ENCODE data around the gene LTA4H. TPM values are rescaled to one million over a fixed set of nuclear protein-coding genes. Genes with fewer than 3 reads are reported as not detected.
"Not testable (repeated sequence)": the region's sequence is repeated elsewhere in the genome, so short reads cannot be mapped to it uniquely, and the experiment has no call there.

Gene LTA4H
- total RNA-seq, 1 donor from 2014 or later: 35.4 TPM

- Histone ChIP-seq H3K27ac (replicated peaks) (no peak overlapping the region), H3K36me3 (no peaks in the 10 kb centered on the region), H3K4me3 (no peak overlapping the region), H3K4me1 (no peaks in the 10 kb centered on the region), H3K27me3 (ENCODE audit: low read depth) (no peaks in the 10 kb centered on the region), H3K9me3 (replicated peaks) (no peaks in the 10 kb centered on the region)
- TF ChIP-seq, protein P1, sequence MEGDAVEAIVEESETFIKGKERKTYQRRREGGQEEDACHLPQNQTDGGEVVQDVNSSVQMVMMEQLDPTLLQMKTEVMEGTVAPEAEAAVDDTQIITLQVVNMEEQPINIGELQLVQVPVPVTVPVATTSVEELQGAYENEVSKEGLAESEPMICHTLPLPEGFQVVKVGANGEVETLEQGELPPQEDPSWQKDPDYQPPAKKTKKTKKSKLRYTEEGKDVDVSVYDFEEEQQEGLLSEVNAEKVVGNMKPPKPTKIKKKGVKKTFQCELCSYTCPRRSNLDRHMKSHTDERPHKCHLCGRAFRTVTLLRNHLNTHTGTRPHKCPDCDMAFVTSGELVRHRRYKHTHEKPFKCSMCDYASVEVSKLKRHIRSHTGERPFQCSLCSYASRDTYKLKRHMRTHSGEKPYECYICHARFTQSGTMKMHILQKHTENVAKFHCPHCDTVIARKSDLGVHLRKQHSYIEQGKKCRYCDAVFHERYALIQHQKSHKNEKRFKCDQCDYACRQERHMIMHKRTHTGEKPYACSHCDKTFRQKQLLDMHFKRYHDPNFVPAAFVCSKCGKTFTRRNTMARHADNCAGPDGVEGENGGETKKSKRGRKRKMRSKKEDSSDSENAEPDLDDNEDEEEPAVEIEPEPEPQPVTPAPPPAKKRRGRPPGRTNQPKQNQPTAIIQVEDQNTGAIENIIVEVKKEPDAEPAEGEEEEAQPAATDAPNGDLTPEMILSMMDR (IDR thresholded peaks at IDR 0.05; ENCODE audit: borderline replicate concordance): no peak
- no peak for DNase-seq
- intact Hi-C loops (cut with micrococcal nuclease): no loop called here
Observed at GRCh38 chr12:95970905-95971304, 64.5 kb downstream of the LTA4H start.

DNA sequence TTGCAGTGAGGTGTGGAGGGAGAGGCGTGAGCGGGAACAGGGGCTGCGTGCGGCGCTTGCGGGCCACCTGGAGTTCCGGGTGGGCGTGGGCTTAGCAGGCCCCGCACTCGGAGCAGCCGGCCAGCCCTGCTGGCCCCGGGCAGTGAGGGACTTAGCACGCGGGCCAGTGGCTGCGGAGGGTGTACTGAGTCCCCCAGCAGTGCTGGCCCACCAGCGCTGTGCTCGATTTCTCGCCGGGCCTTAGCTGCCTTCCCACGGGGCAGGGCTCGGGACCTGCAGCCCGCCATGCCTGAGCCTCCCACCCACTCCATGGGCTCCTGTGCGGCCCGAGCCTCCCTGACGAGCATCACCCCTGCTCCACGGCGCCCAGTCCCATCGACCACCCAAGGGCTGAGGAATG, 66.3 kb downstream of the LTA4H start:
- H3K27ac ChIP-seq (replicated peaks); H3K4me3 ChIP-seq; H3K36me3 ChIP-seq; DNase-seq; intact Hi-C loops (cut with micrococcal nuclease); H3K4me1 ChIP-seq; H3K9me3 ChIP-seq (replicated peaks); H3K27me3 ChIP-seq (ENCODE audit: low read depth): not testable (repeated sequence)

GRCh38 chr12:95967301-95967700, 68.1 kb downstream of the LTA4H start:
- Histone ChIP-seq H3K9me3 (replicated peaks) (no peaks in the 10 kb centered on the region), H3K27me3 (ENCODE audit: low read depth) (no peaks in the 10 kb centered on the region), H3K4me3 (no peak overlapping the region), H3K4me1 (no peaks in the 10 kb centered on the region), H3K27ac (replicated peaks) (no peak overlapping the region), H3K36me3 (no peaks in the 10 kb centered on the region)
- intact Hi-C loops (cut with micrococcal nuclease): no loop called here
- TF ChIP-seq, protein P1 (IDR thresholded peaks at IDR 0.05; ENCODE audit: borderline replicate concordance): no peak
- DNase-seq: no peak

GRCh38 chr12:95966287-95966870, 69.0 kb downstream of the LTA4H start:
- Histone ChIP-seq H3K4me1 (no peaks in the 10 kb centered on the region), H3K27ac (replicated peaks) (no peak overlapping the region), H3K9me3 (replicated peaks) (no peaks in the 10 kb centered on the region), H3K4me3 (no peak overlapping the region), H3K27me3 (ENCODE audit: low read depth) (no peaks in the 10 kb centered on the region), H3K36me3 (no peaks in the 10 kb centered on the region)
- TF ChIP-seq, protein P1 (IDR thresholded peaks at IDR 0.05; ENCODE audit: borderline replicate concordance): no peak
- intact Hi-C loops (cut with micrococcal nuclease): no loop called here
- DNase-seq: no peak

DNA sequence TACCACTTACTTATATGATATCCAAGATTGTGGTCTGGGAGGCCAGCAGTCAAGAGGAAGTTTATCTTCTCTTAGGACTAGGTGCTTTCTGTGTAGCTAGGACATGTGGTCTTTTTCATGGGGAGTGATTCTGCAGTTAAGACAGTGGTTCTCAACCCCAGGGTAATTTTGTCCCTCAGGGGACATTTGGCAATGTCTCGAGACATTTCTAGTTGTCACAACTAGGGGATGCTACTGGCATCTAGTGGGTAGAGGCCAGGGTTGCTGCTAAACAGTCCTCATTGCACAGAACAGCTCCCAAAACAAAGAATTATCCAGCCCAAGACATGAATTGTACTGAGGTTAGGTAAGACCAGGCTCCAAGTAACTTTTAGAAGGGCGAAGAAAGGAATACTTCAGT, 72.3 kb downstream of the LTA4H start:
- intact Hi-C loops (cut with micrococcal nuclease): no loop called here
- DNase-seq: no peak

GRCh38 chr12:95962222-95962621, 73.2 kb downstream of the LTA4H start:
- intact Hi-C loops (cut with micrococcal nuclease): no loop called here
- no peaks in the 10 kb centered on the region for H3K27me3 ChIP-seq (ENCODE audit: low read depth)
- H3K27ac ChIP-seq (replicated peaks): no peak overlapping the region
- no peaks in the 10 kb centered on the region for H3K36me3 ChIP-seq
- TF ChIP-seq, protein P1 (IDR thresholded peaks at IDR 0.05; ENCODE audit: borderline replicate concordance): no peak
- no peaks in the 10 kb centered on the region for H3K9me3 ChIP-seq (replicated peaks)
- H3K4me1 ChIP-seq: no peaks in the 10 kb centered on the region
- DNase-seq: no peak
- H3K4me3 ChIP-seq: no peak overlapping the region

More for the DNA sequence above, 72.3 kb downstream of the LTA4H start:
- H3K4me1 ChIP-seq: no peaks in the 10 kb centered on the region
- no peaks in the 10 kb centered on the region for H3K9me3 ChIP-seq (replicated peaks)
- H3K4me3 ChIP-seq: no peak overlapping the region
- TF ChIP-seq, protein P1 (IDR thresholded peaks at IDR 0.05; ENCODE audit: borderline replicate concordance): no peak
- H3K36me3 ChIP-seq: no peaks in the 10 kb centered on the region
- H3K27ac ChIP-seq (replicated peaks): no peak overlapping the region
- H3K27me3 ChIP-seq (ENCODE audit: low read depth): no peaks in the 10 kb centered on the region
